OCI-LY1 (cell line): ENCODE data around the gene AMMECR1L.

Experiments used
- H2AFZ ChIP-seq: fragments of 200-600 bp; sonication (generic), shearing (Covaris generic); 2 replicates; pipeline ENCODE4 v1.6.0; 2014; ENCODE audit warnings: antibody characterized with exemption, mild to moderate bottlenecking, low read length
- H3F3A ChIP-seq: fragments of 200-600 bp; sonication (generic), shearing (Covaris generic); 2 replicates; pipeline ENCODE4 v1.6.0; 2014; ENCODE audit warnings: mild to moderate bottlenecking, antibody characterized with exemption, low read length, moderate library complexity; ENCODE audit not compliant: insufficient read depth
- H3K27ac ChIP-seq: fragments of 200-600 bp; sonication (generic); 2 replicates; pipeline ENCODE4 v1.5.1; 2014; ENCODE audit warnings: low read length, mixed run types, mild to moderate bottlenecking, low read depth; ENCODE audit not compliant: poor library complexity, severe bottlenecking
- H3K27me3 ChIP-seq: fragments of 200-600 bp; sonication (generic); 2 replicates; pipeline ENCODE4 v1.6.0; 2014; ENCODE audit warnings: antibody characterized with exemption, mild to moderate bottlenecking, low read length, moderate library complexity; ENCODE audit not compliant: insufficient read depth
- H3K36me3 ChIP-seq: fragments of 200-600 bp; sonication (generic); 2 replicates; pipeline ENCODE4 v1.6.1; 2014; ENCODE audit warnings: mild to moderate bottlenecking, antibody characterized with exemption, low read length, moderate library complexity, mixed read lengths; ENCODE audit not compliant: insufficient read depth
- H3K4me1 ChIP-seq: fragments of 200-600 bp; sonication (generic); 2 replicates; pipeline ENCODE4 v1.5.1; 2014; ENCODE audit warnings: mild to moderate bottlenecking, low read length, moderate library complexity; ENCODE audit not compliant: insufficient read depth, severe bottlenecking
- H3K4me2 ChIP-seq: fragments of 200-600 bp; sonication (generic), shearing (Covaris generic); 2 replicates; pipeline ENCODE4 v1.6.1; 2014; ENCODE audit warnings: low read length
- H3K4me3 ChIP-seq: fragments of 200-600 bp; sonication (generic); 2 replicates; pipeline ENCODE4 v1.5.1; 2014; ENCODE audit warnings: low read length, low read depth, mild to moderate bottlenecking, mixed read lengths; ENCODE audit not compliant: poor library complexity, severe bottlenecking
- H3K79me2 ChIP-seq: fragments of 200-600 bp; shearing (Covaris generic); 2 replicates; pipeline ENCODE4 v1.6.1; 2016; ENCODE audit warnings: mixed run types, low read length, mixed read lengths; ENCODE audit not compliant: insufficient read depth
- H3K9ac ChIP-seq: fragments of 200-600 bp; sonication (generic), shearing (Covaris generic); 2 replicates; pipeline ENCODE4 v1.6.1; 2014; ENCODE audit warnings: mild to moderate bottlenecking, low read length, mixed read lengths
- H3K9me2 ChIP-seq: fragments of 200-600 bp; sonication (generic), shearing (Covaris generic); 2 replicates; pipeline ENCODE4 v1.6.1; 2014; ENCODE audit warnings: low read depth, mild to moderate bottlenecking, low read length, mixed read lengths
- H3K9me3 ChIP-seq: fragments of 200-600 bp; shearing (Covaris generic); 2 replicates; pipeline ENCODE4 v1.6.1; 2014; ENCODE audit warnings: low read length, mixed read lengths
- H4K20me1 ChIP-seq: fragments of 200-600 bp; sonication (generic), shearing (Covaris generic); 2 replicates; pipeline ENCODE4 v1.6.0; 2016; ENCODE audit warnings: mild to moderate bottlenecking, low read length; ENCODE audit not compliant: insufficient read depth
- EZH2 ChIP-seq: fragments of 200-600 bp; sonication (generic), shearing (Covaris generic); IDR thresholded peaks from 2 replicates; pipeline ENCODE4 v1.8.0; 2017; ENCODE audit warnings: borderline replicate concordance, mixed run types, mild to moderate bottlenecking, antibody characterized with exemption, low read length, moderate library complexity, mixed read lengths
- TF ChIP-seq, protein P1 (sequence below): fragments of 200-600 bp; sonication (generic), shearing (Covaris generic); IDR thresholded peaks from 2 replicates; pipeline ENCODE4 v1.5.1; 2017; ENCODE audit warnings: mild to moderate bottlenecking, antibody characterized with exemption, low read length, moderate library complexity, mixed read lengths

Gene AMMECR1L

GRCh38 chr2:127929449-127929848, 43.7 kb upstream of the AMMECR1L start:
- H3K27me3 ChIP-seq: no peaks in the 10 kb centered on the region; the same call in 1 of the 2 replicates
- H3K9me3 ChIP-seq: no peaks in the 10 kb centered on the region
- H3K36me3 ChIP-seq: no peaks in the 10 kb centered on the region
- H3K27ac ChIP-seq: no peak overlapping the region
- no peak overlapping the region for H3K9ac ChIP-seq
- no peaks in the 10 kb centered on the region for H3K9me2 ChIP-seq
- H3K4me1 ChIP-seq: no peaks in the 10 kb centered on the region
- H4K20me1 ChIP-seq: no peaks in the 10 kb centered on the region
- no peak overlapping the region for H3K4me2 ChIP-seq
- TF ChIP-seq, protein P1, sequence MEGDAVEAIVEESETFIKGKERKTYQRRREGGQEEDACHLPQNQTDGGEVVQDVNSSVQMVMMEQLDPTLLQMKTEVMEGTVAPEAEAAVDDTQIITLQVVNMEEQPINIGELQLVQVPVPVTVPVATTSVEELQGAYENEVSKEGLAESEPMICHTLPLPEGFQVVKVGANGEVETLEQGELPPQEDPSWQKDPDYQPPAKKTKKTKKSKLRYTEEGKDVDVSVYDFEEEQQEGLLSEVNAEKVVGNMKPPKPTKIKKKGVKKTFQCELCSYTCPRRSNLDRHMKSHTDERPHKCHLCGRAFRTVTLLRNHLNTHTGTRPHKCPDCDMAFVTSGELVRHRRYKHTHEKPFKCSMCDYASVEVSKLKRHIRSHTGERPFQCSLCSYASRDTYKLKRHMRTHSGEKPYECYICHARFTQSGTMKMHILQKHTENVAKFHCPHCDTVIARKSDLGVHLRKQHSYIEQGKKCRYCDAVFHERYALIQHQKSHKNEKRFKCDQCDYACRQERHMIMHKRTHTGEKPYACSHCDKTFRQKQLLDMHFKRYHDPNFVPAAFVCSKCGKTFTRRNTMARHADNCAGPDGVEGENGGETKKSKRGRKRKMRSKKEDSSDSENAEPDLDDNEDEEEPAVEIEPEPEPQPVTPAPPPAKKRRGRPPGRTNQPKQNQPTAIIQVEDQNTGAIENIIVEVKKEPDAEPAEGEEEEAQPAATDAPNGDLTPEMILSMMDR: no peak
- TF ChIP-seq EZH2: no peak
- H2AFZ ChIP-seq: no peak overlapping the region
- H3K4me3 ChIP-seq: no peak overlapping the region
- H3F3A ChIP-seq: no peaks in the 10 kb centered on the region
- no peaks in the 10 kb centered on the region for H3K79me2 ChIP-seq

DNA sequence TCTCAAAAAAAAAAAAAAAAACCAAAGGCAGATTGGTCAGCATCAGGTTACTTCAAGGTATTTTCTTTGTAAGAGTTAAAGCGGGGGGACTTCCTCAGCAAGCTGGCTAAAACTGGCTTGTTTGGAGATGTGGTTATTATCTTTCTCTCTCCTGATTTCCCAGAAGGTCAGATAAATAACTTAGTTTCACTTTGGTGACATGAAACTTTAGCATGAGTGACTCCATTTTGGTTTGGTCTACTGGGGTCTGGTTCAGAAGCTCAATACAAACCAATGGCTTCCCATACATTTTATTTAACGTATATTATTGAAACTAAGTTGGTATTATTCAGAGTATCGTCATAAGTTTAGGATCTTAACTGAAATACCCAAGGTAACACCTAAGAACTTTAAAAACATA, 41.6 kb upstream of the AMMECR1L start:
- TF ChIP-seq, protein P1: no peak
- no peak for TF ChIP-seq EZH2
- Histone ChIP-seq H3K9ac (no peak overlapping the region), H3K27me3 (no peaks in the 10 kb centered on the region; the same call in 1 of the 2 replicates)

GRCh38 chr2:127917916-127918315, 32.2 kb upstream of the AMMECR1L start:
- Histone ChIP-seq H4K20me1 (no peaks in the 10 kb centered on the region), H3K9ac (no peak overlapping the region), H3K79me2 (no peaks in the 10 kb centered on the region), H2AFZ (no peak overlapping the region), H3K9me3 (no peaks in the 10 kb centered on the region), H3K4me2 (no peak overlapping the region), H3K36me3 (no peaks in the 10 kb centered on the region), H3K27ac (no peak overlapping the region), H3K4me3 (no peak overlapping the region), H3F3A (no peaks in the 10 kb centered on the region), H3K27me3 (no peaks in the 10 kb centered on the region), H3K4me1 (no peaks in the 10 kb centered on the region), H3K9me2 (no peaks in the 10 kb centered on the region)
- TF ChIP-seq EZH2: no peak
- TF ChIP-seq, protein P1: no peak

More for the DNA sequence above, 41.6 kb upstream of the AMMECR1L start:
- no peaks in the 10 kb centered on the region for H3K9me2 ChIP-seq
- no peak overlapping the region for H3K4me2 ChIP-seq
- H3K4me3 ChIP-seq: no peak overlapping the region
- no peak overlapping the region for H2AFZ ChIP-seq
- H3K27ac ChIP-seq: no peak overlapping the region
- H3K79me2 ChIP-seq: no peaks in the 10 kb centered on the region
- no peaks in the 10 kb centered on the region for H3F3A ChIP-seq
- H3K4me1 ChIP-seq: no peaks in the 10 kb centered on the region
- H3K9me3 ChIP-seq: no peaks in the 10 kb centered on the region
- no peaks in the 10 kb centered on the region for H3K36me3 ChIP-seq
- no peaks in the 10 kb centered on the region for H4K20me1 ChIP-seq
